ENCODE data around the gene PNMT. TPM values are rescaled to one million over a fixed set of nuclear protein-coding genes. Genes with fewer than 3 reads are reported as not detected.
A peak's percentile ranks its signal among the peaks of the same experiment; 100 is the strongest.

The PNMT gene
- total and polyA plus RNA-seq, 2 of the 13 experiments (the other 11 are each of a cell fraction or from before 2014, with no cell fraction given) = 0.25 TPM; not detected in 1

- TF ChIP-seq, protein P1, sequence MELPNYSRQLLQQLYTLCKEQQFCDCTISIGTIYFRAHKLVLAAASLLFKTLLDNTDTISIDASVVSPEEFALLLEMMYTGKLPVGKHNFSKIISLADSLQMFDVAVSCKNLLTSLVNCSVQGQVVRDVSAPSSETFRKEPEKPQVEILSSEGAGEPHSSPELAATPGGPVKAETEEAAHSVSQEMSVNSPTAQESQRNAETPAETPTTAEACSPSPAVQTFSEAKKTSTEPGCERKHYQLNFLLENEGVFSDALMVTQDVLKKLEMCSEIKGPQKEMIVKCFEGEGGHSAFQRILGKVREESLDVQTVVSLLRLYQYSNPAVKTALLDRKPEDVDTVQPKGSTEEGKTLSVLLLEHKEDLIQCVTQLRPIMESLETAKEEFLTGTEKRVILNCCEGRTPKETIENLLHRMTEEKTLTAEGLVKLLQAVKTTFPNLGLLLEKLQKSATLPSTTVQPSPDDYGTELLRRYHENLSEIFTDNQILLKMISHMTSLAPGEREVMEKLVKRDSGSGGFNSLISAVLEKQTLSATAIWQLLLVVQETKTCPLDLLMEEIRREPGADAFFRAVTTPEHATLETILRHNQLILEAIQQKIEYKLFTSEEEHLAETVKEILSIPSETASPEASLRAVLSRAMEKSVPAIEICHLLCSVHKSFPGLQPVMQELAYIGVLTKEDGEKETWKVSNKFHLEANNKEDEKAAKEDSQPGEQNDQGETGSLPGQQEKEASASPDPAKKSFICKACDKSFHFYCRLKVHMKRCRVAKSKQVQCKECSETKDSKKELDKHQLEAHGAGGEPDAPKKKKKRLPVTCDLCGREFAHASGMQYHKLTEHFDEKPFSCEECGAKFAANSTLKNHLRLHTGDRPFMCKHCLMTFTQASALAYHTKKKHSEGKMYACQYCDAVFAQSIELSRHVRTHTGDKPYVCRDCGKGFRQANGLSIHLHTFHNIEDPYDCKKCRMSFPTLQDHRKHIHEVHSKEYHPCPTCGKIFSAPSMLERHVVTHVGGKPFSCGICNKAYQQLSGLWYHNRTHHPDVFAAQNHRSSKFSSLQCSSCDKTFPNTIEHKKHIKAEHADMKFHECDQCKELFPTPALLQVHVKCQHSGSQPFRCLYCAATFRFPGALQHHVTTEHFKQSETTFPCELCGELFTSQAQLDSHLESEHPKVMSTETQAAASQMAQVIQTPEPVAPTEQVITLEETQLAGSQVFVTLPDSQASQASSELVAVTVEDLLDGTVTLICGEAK (IDR thresholded peaks at IDR 0.05) = peak; percentile 70
- TF ChIP-seq, protein P1 (CRISPR knock-in tag; IDR thresholded peaks at IDR 0.05) = peak; percentile 62
- TF ChIP-seq ZNF460 (CRISPR knock-in tag; IDR thresholded peaks at IDR 0.05; ENCODE audit: borderline replicate concordance) (peak; percentile 52; the same call in 1 of the 2 replicates), ZNF101 (CRISPR knock-in tag; IDR thresholded peaks at IDR 0.05; ENCODE audit: borderline replicate concordance, low read depth) (peak; percentile 61; the same call in 1 of the 2 replicates), ZBTB8A (CRISPR knock-in tag; IDR thresholded peaks at IDR 0.05; ENCODE audit: borderline replicate concordance, low read depth) (no peak), MBNL3 (CRISPR knock-in tag; conservative IDR thresholded peaks at IDR 0.05) (no peak), ATF4 (CRISPR knock-in tag; IDR thresholded peaks at IDR 0.05) (no peak), RNF2 (conservative IDR thresholded peaks at IDR 0.05; ENCODE audit: low read depth) (no peak), ZNF282 (IDR thresholded peaks at IDR 0.05; ENCODE audit: partially characterized antibody) (no peak), SPEN (CRISPR knock-in tag; IDR thresholded peaks at IDR 0.05; ENCODE audit: low read depth) (peak; percentile 91), ATM (IDR thresholded peaks at IDR 0.05; ENCODE audit: borderline replicate concordance) (no peak), ZBTB25 (CRISPR knock-in tag; IDR thresholded peaks at IDR 0.05) (no peak), ZNF589 (CRISPR knock-in tag; conservative IDR thresholded peaks at IDR 0.05) (no peak), ZNF17 (CRISPR knock-in tag; IDR thresholded peaks at IDR 0.05) (no peak), RFX5 (IDR thresholded peaks at IDR 0.05; ENCODE audit: low read depth, low read length) (no peak), FOXO1 (CRISPR knock-in tag; IDR thresholded peaks at IDR 0.05) (peak; percentile 63; the same call in 1 of the 2 replicates), SSRP1 (CRISPR knock-in tag; IDR thresholded peaks at IDR 0.05) (no peak)
- TF ChIP-seq, protein P2, sequence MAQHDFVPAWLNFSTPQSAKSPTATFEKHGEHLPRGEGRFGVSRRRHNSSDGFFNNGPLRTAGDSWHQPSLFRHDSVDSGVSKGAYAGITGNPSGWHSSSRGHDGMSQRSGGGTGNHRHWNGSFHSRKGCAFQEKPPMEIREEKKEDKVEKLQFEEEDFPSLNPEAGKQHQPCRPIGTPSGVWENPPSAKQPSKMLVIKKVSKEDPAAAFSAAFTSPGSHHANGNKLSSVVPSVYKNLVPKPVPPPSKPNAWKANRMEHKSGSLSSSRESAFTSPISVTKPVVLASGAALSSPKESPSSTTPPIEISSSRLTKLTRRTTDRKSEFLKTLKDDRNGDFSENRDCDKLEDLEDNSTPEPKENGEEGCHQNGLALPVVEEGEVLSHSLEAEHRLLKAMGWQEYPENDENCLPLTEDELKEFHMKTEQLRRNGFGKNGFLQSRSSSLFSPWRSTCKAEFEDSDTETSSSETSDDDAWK (CRISPR knock-in tag; IDR thresholded peaks at IDR 0.05) = no peak
These were observed 31.1 kb upstream of the PNMT start, which contains the start of gene STARD3 (continued) for GRCh38 chr17:39636927-39637736.
